NCI-H1436 (cell line): Measurements from ENCODE around the gene HDAC8.
"Not testable (repeated sequence)": the region's sequence is repeated elsewhere in the genome, so short reads cannot be mapped to it uniquely, and the experiment has no call there.

Source experiments
- DNase-seq: peaks from one replicate; lab custom pipeline; 2025; lab: John Stamatoyannopoulos, UW

Gene HDAC8

GRCh38 chrX:72460715-72461114 is 111.9 kb downstream of the HDAC8 start:
- DNase-seq = no peak

- DNase-seq = not testable (repeated sequence)
Measured at GRCh38 chrX:72449034-72449433, 123.6 kb downstream of the HDAC8 start.

- not testable (repeated sequence) for DNase-seq
Measured at GRCh38 chrX:72440764-72441163, 131.9 kb downstream of the HDAC8 start.

GRCh38 chrX:72436010-72436409 is 136.6 kb downstream of the HDAC8 start:
- no peak for DNase-seq

GRCh38 chrX:72430405-72430968 is 142.2 kb downstream of the HDAC8 start:
- no peak for DNase-seq

- no peak for DNase-seq
Measured at GRCh38 chrX:72421797-72422196, 150.8 kb downstream of the HDAC8 start.

GRCh38 chrX:72409993-72410392 is 162.7 kb downstream of the HDAC8 start:
- DNase-seq = no peak

- DNase-seq = no peak
Measured at GRCh38 chrX:72408885-72409284, 163.8 kb downstream of the HDAC8 start.

- not testable (repeated sequence) for DNase-seq
Measured at GRCh38 chrX:72405136-72405535, 167.5 kb downstream of the HDAC8 start.

GRCh38 chrX:72402614-72403013 is 170.0 kb downstream of the HDAC8 start:
- no peak for DNase-seq

GRCh38 chrX:72399816-72400215 is 172.8 kb downstream of the HDAC8 start:
- no peak for DNase-seq

- no peak for DNase-seq
Measured at GRCh38 chrX:72396117-72396516, 176.5 kb downstream of the HDAC8 start.

GRCh38 chrX:72395237-72395636 is 177.4 kb downstream of the HDAC8 start:
- no peak for DNase-seq

GRCh38 chrX:72394518-72395170 is 178.0 kb downstream of the HDAC8 start:
- no peak for DNase-seq

- no peak for DNase-seq
Measured at GRCh38 chrX:72393836-72394517, 178.7 kb downstream of the HDAC8 start.

- no peak for DNase-seq
Measured at GRCh38 chrX:72392816-72393800, 179.5 kb downstream of the HDAC8 start.

GRCh38 chrX:72392042-72392441 is 180.6 kb downstream of the HDAC8 start:
- DNase-seq = no peak

- no peak for DNase-seq
Measured at GRCh38 chrX:72387247-72387646, 185.4 kb downstream of the HDAC8 start.

GRCh38 chrX:72382202-72382595 is 190.4 kb downstream of the HDAC8 start:
- DNase-seq = no peak

GRCh38 chrX:72381439-72382201 is 191.0 kb downstream of the HDAC8 start:
- DNase-seq = no peak

- DNase-seq = no peak
Measured at GRCh38 chrX:72376124-72376523, 196.5 kb downstream of the HDAC8 start.
